Mononuclear cell (primary cell): Measurements from ENCODE around the gene MALL. TPM values are rescaled to one million over a fixed set of nuclear protein-coding genes. Genes with fewer than 3 reads are reported as not detected.
"Not testable (repeated sequence)": the region's sequence is repeated elsewhere in the genome, so short reads cannot be mapped to it uniquely, and the experiment has no call there.

Source experiments
- H3K27me3 ChIP-seq: 2 replicates; pipeline ENCODE4 v1.6.0; 2011; ENCODE audit warnings: low read length, control low read depth; ENCODE audit not compliant: insufficient read depth
- H3K4me1 ChIP-seq: 2 replicates; pipeline ENCODE4 v1.5.1; 2011; ENCODE audit warnings: mild to moderate bottlenecking, low read length, control low read depth; ENCODE audit not compliant: insufficient read depth
- H3K4me3 ChIP-seq: 2 replicates; pipeline ENCODE4 v1.5.1; 2011; ENCODE audit warnings: mild to moderate bottlenecking, low read length, moderate library complexity
- H3K9me3 ChIP-seq: 2 replicates; pipeline ENCODE4 v1.5.1; 2011; ENCODE audit warnings: low read depth, mild to moderate bottlenecking, control low read depth, low read length
- total RNA-seq: library from RNA; depleted of rRNA; stranded (reverse); fragments of >200 nt; gene quantifications from one replicate; pipeline ENCODE4 v1.2.3, GENCODE V29; 2012

MALL gene
- total RNA-seq, 1 donor = 0.21 TPM

GRCh38 chr2:110054521-110055407 lies 60.9 kb downstream of the MALL start:
- not testable (repeated sequence) for H3K27me3 ChIP-seq, H3K9me3 ChIP-seq, H3K4me3 ChIP-seq, H3K4me1 ChIP-seq

DNA sequence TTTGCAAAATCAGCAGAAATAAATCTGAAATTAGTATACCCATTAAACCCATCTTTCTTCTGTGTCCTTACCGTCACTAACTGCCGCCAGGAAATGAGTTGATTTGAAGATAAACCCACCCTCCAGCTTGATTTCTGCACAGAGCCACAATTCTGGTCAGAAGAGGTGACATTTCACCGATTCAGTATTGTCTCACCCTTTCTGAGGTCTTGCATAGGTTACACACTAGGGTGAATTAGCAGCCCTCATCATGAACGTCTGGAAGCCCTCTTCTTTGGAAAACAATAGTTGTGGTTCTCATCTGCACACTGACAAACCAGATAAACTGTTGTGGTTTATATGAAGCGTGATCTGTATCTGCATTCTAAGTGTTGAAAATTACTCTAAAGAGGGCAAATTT lies 61.9 kb downstream of the MALL start:
- H3K27me3 ChIP-seq, H3K9me3 ChIP-seq, H3K4me3 ChIP-seq, H3K4me1 ChIP-seq: not testable (repeated sequence)

GRCh38 chr2:110052166-110052565 lies 63.5 kb downstream of the MALL start:
- H3K4me1 ChIP-seq, H3K9me3 ChIP-seq, H3K27me3 ChIP-seq, H3K4me3 ChIP-seq: not testable (repeated sequence)

DNA sequence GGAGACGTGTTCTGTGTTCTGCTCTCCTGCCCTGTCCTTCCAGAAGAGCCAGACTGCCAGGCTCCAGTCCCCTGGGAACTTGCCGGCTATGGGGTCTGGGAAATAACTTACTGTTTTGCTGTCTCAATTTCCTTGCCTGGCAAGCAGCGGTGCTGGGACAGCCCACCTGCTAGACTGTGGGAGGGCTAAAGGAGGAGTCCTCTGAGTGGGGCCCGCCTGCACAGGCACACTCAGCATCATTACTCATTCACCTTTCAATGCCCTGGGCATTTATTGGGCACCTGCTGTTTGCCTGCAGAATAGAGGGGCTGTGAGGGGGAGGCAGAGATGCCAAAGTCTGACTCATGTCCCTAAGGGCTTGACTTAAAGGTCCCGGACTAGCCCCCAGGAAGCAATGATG lies 65.4 kb downstream of the MALL start:
- H3K4me3 ChIP-seq, H3K4me1 ChIP-seq, H3K9me3 ChIP-seq, H3K27me3 ChIP-seq: not testable (repeated sequence)

DNA sequence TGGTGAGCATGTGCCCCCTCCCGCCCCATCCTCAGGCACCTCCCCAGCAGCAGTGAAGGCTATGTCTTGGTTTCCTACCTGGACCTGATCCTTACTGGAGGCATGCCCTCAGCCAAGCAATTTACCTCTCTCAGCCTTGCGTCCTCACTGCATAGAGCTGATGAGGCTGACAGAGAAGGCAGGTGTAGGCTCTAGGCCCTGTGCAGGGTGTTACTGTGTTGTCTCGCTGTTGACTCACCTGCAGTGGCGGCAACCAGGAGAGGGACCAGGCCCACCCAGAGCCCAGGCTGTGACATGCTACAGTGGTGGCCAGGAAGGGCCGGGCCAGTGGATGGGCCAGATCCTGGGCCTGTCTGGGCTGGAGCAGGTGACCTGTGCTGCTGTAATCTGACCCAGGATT lies 65.9 kb downstream of the MALL start:
- not testable (repeated sequence) for H3K4me1 ChIP-seq, H3K4me3 ChIP-seq, H3K27me3 ChIP-seq, H3K9me3 ChIP-seq

GRCh38 chr2:110048255-110049197 lies 67.1 kb downstream of the MALL start:
- H3K4me3 ChIP-seq, H3K27me3 ChIP-seq, H3K4me1 ChIP-seq, H3K9me3 ChIP-seq: not testable (repeated sequence)

DNA sequence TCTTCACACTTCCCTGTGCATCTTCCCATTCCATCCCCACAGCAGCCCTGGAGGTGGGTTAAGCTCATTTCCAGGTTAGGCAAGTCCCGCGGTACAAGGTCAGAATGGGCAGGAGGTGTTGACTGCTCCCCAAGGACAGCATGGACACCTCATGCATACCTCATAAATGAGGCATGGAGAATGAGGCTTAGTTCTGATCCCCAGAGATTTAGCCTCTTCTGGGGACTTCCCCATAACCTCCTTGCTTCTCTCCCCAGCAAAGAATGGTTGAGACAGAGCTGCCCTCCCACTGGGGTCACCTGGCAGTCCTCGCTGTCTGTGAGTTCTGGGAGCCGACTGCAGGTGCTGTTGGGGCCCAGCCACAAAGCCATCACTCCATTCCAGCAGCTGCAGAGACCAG lies 68.4 kb downstream of the MALL start:
- not testable (repeated sequence) for H3K9me3 ChIP-seq, H3K4me3 ChIP-seq, H3K4me1 ChIP-seq, H3K27me3 ChIP-seq

DNA sequence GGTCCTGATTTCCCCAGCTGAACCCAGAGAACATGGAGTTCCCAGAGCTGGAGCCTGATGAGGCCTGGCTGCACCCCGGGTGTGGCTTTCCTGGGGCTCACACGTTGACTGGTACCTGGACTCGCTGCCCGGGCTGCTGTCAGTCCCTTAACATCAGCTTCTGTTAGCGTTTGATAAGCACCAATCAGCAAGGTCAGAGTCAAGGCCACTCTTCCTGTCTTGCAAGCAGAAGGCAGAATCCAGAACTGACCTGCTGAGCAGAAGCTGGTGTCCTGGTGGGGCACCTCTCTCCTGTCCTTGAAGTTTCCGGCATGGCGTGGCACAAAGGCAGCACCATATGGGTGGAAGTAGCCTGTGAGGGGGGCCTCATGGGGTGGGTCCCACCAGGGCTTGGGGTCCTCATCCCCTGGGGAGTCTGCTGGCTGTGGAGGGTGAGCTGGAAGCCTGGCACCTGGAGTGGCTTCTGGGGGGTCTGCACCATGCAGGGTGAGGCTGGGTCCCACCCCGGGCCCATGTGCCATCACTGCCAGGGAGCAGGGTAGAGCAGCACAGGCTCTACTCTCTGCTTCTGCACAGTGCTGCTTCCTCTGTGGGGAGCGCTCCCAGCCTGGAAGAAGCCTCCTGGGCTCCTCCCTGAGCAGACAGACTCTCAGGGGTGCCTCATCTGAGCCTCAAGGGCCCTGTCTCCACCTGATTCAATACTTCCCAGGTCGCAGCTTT lies 73.5 kb downstream of the MALL start:
- H3K9me3 ChIP-seq, H3K4me3 ChIP-seq, H3K27me3 ChIP-seq, H3K4me1 ChIP-seq: not testable (repeated sequence)

DNA sequence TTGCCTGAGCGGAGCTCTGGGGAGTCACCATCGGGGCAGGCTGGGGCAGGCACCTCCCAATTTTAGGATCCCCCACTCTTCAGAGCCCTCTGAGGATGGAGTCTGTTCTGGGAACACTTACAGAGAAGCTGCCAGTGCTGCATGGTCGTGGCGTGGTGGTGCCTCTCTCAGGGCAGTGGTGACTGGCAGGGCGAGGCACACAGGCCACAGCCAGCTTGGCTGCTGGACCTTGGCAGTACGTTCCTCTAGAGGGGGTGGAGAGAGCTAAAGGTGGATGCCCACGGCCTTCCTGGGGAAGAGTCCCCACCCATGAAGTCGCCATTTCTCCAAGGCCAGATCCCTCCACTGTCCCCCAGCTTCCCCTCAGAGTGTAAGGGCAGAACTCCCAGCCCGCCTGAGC lies 78.3 kb downstream of the MALL start:
- not testable (repeated sequence) for H3K27me3 ChIP-seq, H3K4me1 ChIP-seq, H3K4me3 ChIP-seq, H3K9me3 ChIP-seq

DNA sequence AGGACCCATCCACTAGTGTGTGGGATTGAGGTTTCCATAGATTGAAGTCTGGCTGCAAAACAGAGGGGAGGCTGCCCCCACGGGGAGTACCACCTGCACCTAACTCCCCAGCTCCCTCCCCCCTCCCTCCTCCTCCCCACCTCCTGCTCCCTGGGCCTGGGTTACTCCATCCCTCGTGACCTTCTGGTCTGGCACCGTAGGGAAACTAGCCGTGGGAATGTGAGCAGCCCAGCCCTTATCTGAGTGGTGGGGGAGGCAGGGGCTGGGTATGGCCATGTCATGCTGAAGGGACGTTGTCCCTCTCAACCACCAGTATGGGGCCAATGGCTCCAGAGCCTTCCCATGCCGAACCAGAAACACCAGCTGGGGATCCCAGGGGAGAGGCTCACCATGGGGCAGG lies 80.2 kb downstream of the MALL start:
- H3K27me3 ChIP-seq, H3K9me3 ChIP-seq, H3K4me3 ChIP-seq, H3K4me1 ChIP-seq: not testable (repeated sequence)

DNA sequence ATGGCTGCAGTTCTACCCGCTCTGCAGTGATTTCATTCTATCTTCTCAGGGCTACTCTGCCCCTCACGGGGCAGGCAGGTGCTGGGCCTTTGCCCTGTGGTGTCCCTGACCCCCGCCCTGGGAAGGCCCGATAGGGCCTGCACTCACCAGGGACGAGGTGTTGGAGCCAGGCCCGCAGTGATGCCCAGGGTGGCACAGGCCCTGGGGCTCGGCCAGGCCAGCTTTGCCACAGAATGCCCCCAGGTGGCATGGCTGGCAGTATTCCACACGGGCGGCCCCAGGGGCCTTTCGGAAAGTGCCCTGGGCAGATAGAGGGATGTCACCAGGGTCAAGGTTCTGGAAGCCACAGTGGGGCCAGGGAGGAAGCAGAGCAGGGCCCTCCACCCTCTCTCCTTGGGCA lies 80.7 kb downstream of the MALL start:
- H3K4me1 ChIP-seq, H3K9me3 ChIP-seq, H3K4me3 ChIP-seq, H3K27me3 ChIP-seq: not testable (repeated sequence)

Other genes with a start within 250 kb of the MALL start
- gene LIMS3, start 217.1 kb downstream of the MALL start, total RNA-seq = 0.52 TPM
- gene NPHP1, start 89.2 kb upstream of the MALL start, total RNA-seq = 0.52 TPM
- 8.4 TPM for gene MTLN, start 96.7 kb upstream of the MALL start, total RNA-seq